Measurements from ENCODE around the gene BLMH.

The BLMH gene

DNA sequence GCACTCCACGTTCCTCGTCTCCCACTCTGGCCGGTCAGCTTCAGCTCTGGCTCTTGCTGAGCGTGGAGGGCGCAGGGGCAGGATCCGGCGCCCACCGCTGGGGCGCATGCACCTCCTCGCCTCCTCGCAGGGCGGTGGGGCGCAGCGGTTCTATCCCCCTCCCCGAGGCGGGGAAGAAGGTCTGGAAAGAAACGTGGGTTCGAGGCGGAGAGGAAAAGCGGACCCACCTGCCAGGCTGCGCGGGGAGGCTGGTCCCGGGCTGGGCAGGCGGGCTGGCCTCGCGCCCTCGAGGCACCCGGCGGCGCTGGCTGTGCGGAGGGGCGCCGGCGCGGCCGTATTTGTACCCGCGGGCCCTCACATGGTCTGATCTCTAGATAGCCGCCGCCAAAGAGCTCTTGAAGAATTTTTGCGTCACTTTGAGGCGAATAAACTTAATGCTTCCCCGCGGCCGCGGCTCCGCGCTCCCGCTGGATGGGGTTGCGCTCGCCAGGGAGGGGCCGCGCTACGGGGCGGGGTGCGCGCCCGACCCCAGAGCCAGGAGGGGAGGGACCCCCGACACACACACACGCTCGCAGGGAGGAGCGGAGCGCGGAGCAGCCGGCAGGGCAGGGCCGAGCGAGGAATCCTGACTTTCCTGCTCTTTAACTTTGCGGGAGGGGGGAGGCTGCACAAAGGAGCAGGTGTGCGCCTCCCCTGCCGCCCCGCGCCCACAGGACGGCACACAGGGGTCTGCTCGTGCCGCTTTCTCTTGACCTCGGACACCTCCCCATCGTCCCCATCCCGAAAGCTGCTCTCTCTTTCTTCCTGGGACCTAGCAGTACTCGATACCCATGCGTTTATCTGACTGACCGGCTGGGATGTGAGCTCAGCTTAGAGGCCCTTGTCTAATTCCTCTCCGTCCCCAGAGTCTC is 56.1 kb downstream of the BLMH start, which contains the start of gene SLC6A4:
TSS of gene SLC6A4 (minus strand) at position 312 of the 911 bp plus-strand sequence. CDS start 13,739 bp downstream, outside the sequence.
- no peaks in the 10 kb centered on the region for H4K20me1 ChIP-seq (ENCODE audit: insufficient read depth, low read length)
- H3K4me2 ChIP-seq (ENCODE audit: low read depth, low read length): peak within 1 kb of the TSS; percentile 86
- H3K4me1 ChIP-seq (ENCODE audit: low read length): no peaks in the 10 kb centered on the region
- H3K79me2 ChIP-seq (ENCODE audit: low read length): no peaks in the 10 kb centered on the region
- H3K36me3 ChIP-seq (replicated peaks; ENCODE audit: insufficient read depth, low read length): no peaks in the 10 kb centered on the region
- no peaks in the 10 kb centered on the region for H3K9me2 ChIP-seq (replicated peaks; ENCODE audit: insufficient read depth, low read length)
- no peak for DNase-seq
- no peaks in the 10 kb centered on the region for H3F3A ChIP-seq (ENCODE audit: insufficient read depth, low read length)
- H3K9ac ChIP-seq (ENCODE audit: low read length): no peak within 1 kb of the TSS
- peak within 1 kb of the TSS; percentile 49 for H3K4me3 ChIP-seq (ENCODE audit: low read length)
- H3K9me3 ChIP-seq (replicated peaks; ENCODE audit: insufficient read depth, low read length): no peaks in the 10 kb centered on the region
- peak within 1 kb of the TSS; percentile 63 for H2AFZ ChIP-seq (ENCODE audit: low read length)
- TF ChIP-seq EZH2phosphoT487 (IDR thresholded peaks at IDR 0.05; ENCODE audit: low read length) (no peak), EZH2 (optimal IDR thresholded peaks at IDR 0.05; ENCODE audit: low read depth, low read length) (no peak)
- TF ChIP-seq, protein P1, sequence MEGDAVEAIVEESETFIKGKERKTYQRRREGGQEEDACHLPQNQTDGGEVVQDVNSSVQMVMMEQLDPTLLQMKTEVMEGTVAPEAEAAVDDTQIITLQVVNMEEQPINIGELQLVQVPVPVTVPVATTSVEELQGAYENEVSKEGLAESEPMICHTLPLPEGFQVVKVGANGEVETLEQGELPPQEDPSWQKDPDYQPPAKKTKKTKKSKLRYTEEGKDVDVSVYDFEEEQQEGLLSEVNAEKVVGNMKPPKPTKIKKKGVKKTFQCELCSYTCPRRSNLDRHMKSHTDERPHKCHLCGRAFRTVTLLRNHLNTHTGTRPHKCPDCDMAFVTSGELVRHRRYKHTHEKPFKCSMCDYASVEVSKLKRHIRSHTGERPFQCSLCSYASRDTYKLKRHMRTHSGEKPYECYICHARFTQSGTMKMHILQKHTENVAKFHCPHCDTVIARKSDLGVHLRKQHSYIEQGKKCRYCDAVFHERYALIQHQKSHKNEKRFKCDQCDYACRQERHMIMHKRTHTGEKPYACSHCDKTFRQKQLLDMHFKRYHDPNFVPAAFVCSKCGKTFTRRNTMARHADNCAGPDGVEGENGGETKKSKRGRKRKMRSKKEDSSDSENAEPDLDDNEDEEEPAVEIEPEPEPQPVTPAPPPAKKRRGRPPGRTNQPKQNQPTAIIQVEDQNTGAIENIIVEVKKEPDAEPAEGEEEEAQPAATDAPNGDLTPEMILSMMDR (IDR thresholded peaks at IDR 0.05; ENCODE audit: low read length): no peak
- peaks cover 30% of the 10 kb centered on the region for H3K27me3 ChIP-seq (replicated peaks; ENCODE audit: insufficient read depth, low read length)
- H3K27ac ChIP-seq (ENCODE audit: low read length): no peak within 1 kb of the TSS

DNA sequence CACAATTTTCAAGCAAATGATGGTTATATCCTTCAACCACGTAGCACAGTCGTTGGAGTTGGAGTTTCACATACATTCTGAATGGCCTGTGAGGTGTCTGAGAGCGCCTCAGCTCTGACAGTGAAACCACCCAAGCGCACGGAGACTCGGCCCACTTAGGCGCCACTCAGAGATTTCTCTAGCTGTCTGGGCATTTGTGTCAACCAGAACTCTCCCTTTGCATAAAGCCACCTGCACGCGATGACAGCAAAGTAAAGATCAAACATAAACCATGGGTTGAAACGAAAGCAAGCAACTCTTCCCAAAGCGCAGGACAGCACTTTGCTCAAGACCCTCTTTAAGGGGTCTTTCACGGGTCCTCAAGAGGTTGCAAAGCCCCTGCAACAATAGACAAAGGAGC is 56.8 kb downstream of the BLMH start:
- DNase-seq: peak; percentile 38
- Histone ChIP-seq H2AFZ (ENCODE audit: low read length) (0 out of 2 replicates have a peak overlapping the region, but pooled peaks have one; percentile 23), H3K4me1 (ENCODE audit: low read length) (no peaks in the 10 kb centered on the region), H3K9me3 (replicated peaks; ENCODE audit: insufficient read depth, low read length) (no peaks in the 10 kb centered on the region), H3K27ac (ENCODE audit: low read length) (no peak overlapping the region), H3K79me2 (ENCODE audit: low read length) (no peaks in the 10 kb centered on the region), H3K4me3 (ENCODE audit: low read length) (peak overlapping the region; percentile 49), H3K4me2 (ENCODE audit: low read depth, low read length) (peak overlapping the region; percentile 86), H3K27me3 (replicated peaks; ENCODE audit: insufficient read depth, low read length) (peaks cover 30% of the 10 kb centered on the region), H3K9ac (ENCODE audit: low read length) (no peak overlapping the region), H3K36me3 (replicated peaks; ENCODE audit: insufficient read depth, low read length) (no peaks in the 10 kb centered on the region), H4K20me1 (ENCODE audit: insufficient read depth, low read length) (no peaks in the 10 kb centered on the region), H3F3A (ENCODE audit: insufficient read depth, low read length) (no peaks in the 10 kb centered on the region), H3K9me2 (replicated peaks; ENCODE audit: insufficient read depth, low read length) (no peaks in the 10 kb centered on the region)
- TF ChIP-seq EZH2 (optimal IDR thresholded peaks at IDR 0.05; ENCODE audit: low read depth, low read length) (no peak), EZH2phosphoT487 (IDR thresholded peaks at IDR 0.05; ENCODE audit: low read length) (no peak)
- TF ChIP-seq, protein P1 (IDR thresholded peaks at IDR 0.05; ENCODE audit: low read length): no peak

DNA sequence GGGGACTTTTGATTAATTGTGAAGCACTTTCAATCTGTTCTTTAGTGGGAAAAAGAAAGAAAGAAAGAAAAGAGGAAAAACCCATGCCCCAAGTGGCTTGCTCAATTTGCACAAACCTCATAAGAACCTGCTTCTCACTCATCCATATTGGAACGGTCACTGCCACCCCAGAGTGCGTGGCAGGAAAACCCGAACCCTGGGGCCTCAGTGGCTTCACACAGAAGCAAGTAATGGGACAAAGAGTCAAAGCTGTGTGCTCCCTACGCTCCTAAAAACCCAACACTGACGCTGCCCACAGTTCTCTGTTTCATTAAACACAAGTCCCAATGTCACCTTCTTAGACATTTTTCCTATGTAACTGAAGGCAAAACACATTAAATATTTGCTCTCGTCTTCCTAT is 57.4 kb downstream of the BLMH start:
- Histone ChIP-seq H3K4me3 (ENCODE audit: low read length) (no peak overlapping the region), H3K79me2 (ENCODE audit: low read length) (no peaks in the 10 kb centered on the region), H2AFZ (ENCODE audit: low read length) (no peak overlapping the region), H3K9me2 (replicated peaks; ENCODE audit: insufficient read depth, low read length) (no peaks in the 10 kb centered on the region), H3F3A (ENCODE audit: insufficient read depth, low read length) (no peaks in the 10 kb centered on the region), H3K36me3 (replicated peaks; ENCODE audit: insufficient read depth, low read length) (no peaks in the 10 kb centered on the region), H4K20me1 (ENCODE audit: insufficient read depth, low read length) (no peaks in the 10 kb centered on the region), H3K4me2 (ENCODE audit: low read depth, low read length) (no peak overlapping the region), H3K27ac (ENCODE audit: low read length) (no peak overlapping the region), H3K9ac (ENCODE audit: low read length) (no peak overlapping the region), H3K4me1 (ENCODE audit: low read length) (no peaks in the 10 kb centered on the region), H3K27me3 (replicated peaks; ENCODE audit: insufficient read depth, low read length) (peaks cover 30% of the 10 kb centered on the region), H3K9me3 (replicated peaks; ENCODE audit: insufficient read depth, low read length) (no peaks in the 10 kb centered on the region)
- DNase-seq: no peak
- TF ChIP-seq EZH2 (optimal IDR thresholded peaks at IDR 0.05; ENCODE audit: low read depth, low read length) (no peak), EZH2phosphoT487 (IDR thresholded peaks at IDR 0.05; ENCODE audit: low read length) (no peak)
- TF ChIP-seq, protein P1 (IDR thresholded peaks at IDR 0.05; ENCODE audit: low read length): no peak
